HS-27A (cell line): Measurements from ENCODE around the gene YJU2.
"Not testable (repeated sequence)": the region's sequence is repeated elsewhere in the genome, so short reads cannot be mapped to it uniquely, and the experiment has no call there.

Experiments
- DNase-seq: peaks from one replicate; pipeline ENCODE4 v3.0.0-alpha.2; 2012; ENCODE audit warnings: low read depth, missing footprints

The YJU2 gene

DNA sequence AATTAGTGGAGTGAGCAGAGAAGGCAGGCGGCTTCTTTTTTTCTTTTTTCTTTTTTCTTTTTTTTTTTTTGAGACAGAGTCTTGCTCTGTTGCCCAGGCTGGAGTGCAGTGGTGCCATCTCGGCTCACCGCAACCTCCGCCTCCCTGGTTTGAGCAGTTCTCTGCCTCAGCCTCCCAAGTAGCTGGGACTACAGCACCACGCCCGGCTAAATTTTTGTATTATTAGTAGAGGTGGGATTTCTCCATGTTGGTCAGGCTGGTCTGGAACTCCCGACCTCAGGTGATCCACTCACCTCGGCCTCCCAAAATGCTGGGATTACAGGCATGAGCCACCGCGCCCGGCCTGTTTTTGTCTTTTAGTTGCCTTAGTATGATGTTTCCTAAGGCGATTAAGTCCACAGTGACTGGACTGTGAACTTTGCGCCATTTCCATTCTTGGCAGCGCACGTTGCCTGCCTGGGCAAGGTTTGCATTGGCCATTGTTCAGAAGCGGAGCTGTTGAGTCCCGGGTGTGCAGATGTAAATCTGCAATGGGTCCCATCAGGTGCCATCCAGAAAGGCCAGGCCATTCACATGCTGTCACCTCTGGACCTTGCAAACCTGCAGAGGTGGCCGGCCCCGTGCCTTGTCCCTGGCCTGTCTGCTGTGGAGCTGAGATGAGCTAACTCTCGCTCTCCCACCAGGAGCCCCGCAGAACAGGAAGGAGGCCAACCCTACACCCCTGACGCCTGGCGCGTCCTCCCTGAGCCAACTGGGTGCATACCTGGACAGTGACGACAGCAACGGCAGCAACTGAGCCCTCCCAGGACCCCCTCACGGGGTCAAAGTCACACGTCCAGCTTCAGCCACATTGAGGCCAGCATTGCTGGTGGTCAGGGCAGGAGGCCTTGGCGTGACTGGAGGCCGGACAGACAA is 21.3 kb downstream of the YJU2 start:
- DNase-seq = no peak

DNA sequence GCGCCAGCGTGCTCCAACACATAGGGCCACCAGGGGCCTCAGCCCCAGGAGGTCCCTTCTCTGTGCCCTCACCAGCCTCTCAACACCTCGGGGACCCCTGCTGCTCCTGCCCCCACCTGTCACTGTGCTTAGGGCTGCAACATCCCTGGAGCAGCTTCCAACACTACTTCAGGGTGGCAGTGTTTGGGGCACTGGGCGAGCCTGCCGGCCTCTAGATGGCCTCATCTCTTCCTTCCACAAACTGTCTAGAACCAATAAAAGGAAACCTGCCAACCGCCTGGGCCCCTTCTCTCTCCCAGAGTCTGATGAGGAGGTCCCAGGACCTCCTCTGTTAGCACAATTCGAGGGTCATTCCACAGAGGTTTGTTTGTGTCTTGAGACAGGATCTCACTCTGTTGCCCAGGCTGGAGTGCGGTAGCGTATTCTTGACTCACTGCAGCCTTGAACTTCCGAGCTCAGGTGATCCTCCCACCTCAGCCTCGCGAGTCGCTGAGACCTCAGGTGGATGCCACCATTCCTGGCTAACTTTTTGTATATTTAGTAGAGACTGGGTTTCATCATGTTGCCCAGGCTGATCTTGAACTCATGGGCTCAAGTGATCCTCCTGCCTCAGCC is 22.0 kb downstream of the YJU2 start:
- DNase-seq = no peak

DNA sequence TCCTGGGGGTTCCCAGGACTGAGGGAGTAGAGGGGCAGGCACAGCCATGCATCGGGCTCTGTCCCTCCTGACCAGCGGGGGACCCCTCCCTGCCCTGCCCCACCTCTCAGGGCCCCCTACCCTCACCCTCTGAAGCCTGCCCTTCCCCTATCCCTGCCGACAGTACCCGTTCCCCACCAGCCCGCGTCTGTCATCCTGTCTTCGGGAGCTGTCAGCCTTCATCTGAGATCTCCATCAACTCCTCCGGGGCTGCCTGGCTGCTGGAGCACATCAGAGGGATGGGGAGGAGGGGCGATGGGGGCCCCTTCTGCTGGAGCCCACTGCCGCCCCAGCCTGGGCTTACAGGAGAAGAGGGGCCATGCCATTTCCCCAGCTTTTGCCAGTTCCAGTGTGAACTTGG is 26.0 kb downstream of the YJU2 start:
- no peak for DNase-seq

DNA sequence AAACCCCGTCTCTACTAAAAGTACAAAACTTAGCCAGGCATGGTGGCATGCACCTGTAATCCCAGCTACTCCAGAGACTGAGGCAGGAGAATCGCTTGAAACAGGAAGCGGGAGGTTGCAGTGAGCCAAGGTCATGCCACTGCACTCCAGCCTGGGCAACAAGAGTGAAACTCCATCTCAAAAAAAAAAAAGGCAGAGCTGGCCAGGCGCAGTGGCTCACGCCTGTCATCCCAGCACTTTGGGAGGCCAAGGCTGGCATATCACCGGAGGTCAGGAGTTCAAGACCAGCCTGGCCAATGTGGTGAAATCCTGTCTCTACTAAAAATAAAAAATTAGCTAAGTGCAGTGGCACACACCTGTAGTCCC is 27.4 kb downstream of the YJU2 start:
- DNase-seq = not testable (repeated sequence)

DNA sequence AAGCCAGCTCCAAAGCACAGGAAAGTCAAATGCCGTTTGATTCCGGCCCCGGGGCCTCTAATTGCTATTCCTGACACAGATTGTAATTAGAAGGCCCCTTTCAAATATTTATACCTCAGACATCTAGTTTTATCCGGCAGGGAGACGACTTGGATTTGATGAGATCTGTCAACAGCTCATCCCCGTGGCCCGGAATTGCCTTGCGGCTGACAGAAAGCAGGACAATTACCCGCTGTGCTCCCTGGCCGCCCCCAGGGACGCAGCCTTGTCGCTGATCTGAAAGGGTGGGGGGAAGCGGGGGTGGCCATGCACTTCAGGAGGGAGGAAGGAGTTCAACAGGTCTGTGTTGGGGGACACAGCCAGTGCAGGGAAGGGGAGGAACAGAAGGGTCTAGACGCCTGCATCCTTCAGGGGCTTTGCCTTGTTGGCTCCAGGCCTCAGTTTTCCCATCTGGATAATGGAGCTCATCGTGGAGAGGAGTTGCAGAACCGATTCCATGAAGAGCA is 30.4 kb downstream of the YJU2 start:
- no peak for DNase-seq

DNA sequence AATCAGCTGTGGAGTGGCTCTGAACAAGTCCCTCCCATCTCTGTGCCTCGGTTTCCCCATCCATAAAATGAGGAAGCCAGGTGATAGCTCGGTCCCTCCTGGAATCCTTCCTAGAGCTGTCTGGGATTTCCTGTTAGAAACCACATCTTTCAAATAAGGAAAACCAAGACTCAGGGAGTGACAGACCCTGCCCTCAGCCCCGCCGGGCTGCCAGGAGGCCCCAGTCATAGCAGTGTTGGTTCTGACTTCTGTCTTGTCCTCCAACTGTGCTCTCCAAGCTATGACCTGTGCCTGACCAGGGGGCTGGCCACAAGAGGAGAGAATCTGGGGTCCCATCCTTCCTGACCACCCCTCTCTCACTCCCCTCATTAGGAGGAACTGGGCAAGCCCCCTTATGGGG is 31.1 kb downstream of the YJU2 start:
- DNase-seq = no peak

DNA sequence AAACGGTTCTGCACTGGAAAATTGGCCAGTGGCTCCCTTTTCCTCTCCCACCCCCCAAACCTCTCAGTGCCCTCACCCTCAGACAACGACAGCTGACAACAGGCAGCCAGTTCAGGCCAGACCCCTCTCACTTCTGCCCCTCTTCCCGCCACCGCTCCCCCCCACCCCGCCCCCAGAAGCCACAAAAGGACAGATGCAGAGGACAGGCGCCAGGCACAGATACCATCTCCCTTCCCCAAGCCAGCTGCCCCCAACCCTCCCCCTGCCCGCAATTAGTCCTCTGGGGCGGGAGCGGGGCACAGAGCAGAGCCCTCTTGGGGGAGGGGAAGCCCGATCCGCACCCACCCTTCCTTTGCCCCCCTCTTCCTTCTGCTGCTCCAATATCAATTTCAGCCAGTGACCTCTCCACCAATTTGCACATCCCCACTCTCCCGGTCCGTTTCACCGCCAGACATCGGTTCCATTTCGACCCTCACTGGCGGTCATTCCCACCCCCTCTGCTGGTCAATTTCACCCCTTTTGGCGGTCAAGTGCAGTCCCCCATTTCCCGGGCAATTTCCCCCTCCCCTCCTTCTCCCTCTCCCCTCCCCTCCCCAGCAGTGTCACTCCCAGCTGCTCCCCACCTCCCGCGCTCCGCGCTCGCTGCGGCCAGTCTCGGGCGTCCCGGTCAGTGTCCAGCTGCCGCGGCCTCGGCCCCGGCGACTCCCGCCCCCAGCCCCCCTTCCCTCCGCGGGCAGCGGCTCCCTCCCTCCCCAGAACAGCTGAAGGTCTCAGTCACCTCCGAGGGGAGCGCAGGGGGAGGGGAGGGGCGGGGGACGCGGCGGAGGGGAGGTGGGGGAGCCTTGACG is 31.8 kb downstream of the YJU2 start, which contains the start of gene SHD:
SHD (plus strand) TSS at position 848 of the 848 bp plus-strand sequence. CDS start 798 bp downstream, outside the sequence.
- DNase-seq = no peak

DNA sequence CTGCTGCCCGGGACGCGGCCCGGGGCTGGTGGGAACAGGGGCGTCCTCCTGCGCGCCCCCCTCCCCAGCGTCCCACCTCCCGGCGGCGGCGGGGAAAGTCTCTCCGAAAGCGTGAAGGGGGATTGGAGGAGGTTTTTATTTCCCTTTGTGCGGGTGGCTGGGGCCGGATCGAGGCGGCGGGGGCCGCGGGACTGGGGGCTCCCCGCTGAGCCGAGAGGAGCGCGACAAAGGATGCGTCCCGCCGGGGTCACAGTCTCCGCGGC is 32.3 kb downstream of the YJU2 start:
- no peak for DNase-seq

DNA sequence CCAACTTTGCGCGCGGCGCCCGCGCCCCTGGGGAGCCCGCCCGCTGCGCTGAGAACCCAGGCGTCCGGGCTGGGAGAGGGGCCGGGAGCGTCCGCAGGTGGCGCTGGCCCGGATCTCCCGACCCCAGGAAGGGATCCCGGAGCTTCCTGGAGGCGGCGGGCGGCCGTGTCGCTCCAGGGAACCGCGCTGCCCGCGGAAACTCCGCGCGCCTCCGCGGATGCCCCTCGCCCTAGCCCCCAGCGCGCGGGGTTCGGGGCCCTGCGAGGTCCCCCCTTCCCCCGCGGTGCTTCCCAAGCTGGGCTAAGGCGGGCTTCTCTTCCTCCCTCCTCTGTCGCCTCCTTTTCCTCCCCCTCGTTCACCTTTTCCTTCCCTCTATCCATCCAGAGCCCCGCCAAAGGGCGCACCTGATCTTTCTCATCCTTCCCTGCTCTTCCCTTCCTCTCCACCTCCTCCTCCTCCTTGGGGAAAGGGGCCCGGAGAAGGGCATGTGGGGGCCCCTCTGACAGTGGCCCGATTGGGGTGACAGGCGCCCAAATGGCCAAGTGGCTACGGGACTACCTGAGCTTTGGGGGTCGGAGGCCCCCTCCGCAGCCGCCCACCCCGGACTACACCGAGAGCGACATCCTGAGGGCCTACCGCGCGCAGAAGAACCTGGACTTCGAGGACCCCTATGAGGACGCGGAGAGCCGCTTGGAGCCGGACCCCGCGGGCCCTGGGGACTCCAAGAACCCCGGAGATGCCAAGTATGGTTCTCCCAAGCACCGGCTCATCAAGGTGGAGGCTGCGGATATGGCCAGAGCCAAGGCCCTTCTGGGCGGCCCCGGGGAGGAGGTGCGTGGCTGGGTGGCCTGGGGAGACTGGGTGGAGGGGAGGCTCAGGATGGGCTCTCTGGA is 32.9 kb downstream of the YJU2 start:
- DNase-seq = no peak

DNA sequence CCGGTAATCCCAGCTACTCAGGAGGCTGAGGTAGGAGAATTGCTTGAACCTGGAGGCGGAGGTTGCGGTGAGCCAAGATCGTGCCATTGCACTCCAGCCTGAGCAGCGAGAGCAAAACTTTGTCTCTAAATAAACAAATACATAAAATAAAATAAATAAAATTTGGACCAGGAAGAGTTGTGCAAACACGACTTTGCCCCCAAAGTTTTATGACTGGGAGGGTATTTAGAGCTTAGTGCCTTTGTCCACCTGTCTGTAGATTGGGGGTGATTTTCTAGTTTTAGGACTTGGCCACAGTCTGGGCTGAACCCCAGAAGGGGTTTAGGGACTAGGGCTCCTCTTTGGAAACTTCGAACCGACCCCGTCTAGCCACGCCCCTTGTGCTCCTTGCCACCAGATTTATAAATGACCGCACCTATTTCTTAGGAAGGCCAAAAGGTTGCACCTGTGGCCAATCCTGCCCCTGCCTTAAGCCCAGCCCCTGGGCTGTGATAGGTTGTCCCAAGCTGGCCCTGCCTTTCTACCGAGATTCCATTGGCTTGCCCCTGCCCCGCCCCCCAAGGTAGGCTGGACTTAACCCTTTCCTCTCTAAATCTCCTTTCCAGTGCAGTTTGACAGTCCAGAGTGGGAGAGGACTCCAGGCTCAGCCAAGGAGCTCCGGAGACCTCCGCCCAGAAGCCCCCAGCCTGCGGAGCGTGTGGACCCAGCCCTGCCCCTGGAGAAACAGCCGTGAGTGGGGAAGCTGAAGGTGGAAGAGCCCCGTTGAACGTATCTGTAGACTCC is 37.5 kb downstream of the YJU2 start:
- DNase-seq = no peak

DNA sequence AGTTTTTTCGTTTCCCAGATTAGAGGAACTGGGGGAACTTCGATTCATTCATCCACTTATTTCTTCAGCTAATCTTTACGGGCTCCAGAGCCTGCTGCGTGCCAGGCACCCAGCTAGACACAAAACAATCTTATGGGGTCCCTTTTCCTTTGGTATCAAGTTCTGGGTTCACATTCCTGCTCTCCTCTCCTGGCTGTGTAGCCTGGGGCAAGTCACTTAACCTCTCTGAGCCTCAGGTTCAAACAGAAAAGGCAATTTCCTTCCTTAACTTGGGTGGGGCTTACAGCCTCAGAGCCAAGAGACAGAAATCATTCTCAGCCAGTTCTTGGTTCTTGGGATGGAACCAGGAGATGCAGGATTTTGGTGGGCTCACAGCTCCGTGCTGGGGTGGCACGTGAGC is 38.1 kb downstream of the YJU2 start:
- no peak for DNase-seq

DNA sequence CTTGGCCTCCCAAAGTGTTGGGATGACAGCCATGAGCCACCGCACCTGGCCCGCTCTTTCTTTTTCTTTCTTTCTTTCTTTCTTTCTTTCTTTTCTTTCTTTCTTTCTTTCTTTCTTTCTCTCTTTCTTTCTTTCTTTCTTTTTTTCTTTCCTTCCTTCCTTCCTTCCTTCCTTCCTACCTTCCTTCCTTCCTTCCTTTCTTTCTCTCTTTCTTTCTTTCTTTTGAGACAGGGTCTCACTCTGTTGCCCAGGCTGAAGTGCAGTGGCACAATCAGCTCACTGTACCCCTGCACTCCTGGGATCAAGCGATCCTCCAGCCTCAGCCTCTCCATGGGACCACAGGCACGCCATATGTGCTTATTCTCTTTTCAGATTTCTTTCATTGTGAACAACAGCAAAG is 39.3 kb downstream of the YJU2 start:
- not testable (repeated sequence) for DNase-seq

DNA sequence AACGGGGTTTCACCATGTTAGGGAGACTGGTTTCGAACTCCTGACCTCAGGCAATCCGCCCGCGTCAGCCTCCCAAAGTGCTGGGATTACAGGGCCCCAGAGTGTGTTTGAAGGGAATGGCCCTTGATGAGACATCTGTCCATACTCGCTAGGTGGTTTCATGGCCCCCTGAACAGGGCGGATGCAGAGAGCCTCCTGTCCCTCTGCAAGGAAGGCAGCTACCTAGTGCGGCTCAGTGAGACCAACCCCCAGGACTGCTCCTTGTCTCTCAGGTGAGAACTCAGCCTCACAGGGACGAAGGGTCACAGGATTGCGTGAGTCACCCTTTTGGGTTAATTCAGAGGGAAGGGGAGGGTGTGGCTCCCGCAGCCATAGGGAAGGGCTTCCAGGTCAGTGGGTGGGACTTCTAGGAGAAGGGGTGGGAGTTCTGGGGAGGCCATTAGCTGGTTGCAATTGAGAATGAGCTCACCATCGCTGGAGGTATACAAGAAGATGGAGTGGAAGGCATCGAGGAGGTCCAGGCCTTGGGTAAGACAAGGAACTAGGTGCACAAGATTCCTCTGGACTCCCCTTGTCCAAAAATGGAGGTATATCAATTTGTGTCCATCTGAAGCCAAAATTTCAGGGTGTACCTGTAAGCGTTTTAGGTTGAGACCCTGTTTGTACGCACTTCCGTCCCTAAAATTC is 41.4 kb downstream of the YJU2 start:
- no peak for DNase-seq

DNA sequence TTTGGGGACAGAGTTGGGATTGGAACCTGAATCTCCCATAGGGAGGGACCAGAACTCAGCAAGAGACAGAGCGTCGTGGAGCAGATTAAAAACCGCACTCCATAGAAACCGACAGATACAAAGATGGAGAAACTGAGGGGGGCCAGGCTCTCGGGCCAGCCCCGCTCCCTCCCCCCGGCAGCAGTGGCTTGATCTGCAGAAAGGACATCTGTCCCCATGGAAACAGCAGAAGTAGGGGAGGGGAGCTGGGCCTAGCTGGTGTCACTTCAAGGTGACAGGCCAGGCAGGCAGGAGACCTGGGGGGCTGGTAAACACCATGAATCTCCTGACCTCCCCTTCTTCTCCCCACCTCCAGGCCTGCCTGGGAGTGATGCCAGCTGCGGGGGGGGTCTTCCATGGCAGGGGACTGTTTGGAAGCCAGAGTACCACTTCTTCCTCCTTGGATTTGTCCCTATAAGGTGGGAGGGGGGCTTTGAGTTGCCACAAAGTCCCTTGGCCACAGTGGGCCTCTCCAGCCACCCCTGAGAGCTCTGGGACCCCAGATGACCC is 44.4 kb downstream of the YJU2 start:
- DNase-seq = no peak

DNA sequence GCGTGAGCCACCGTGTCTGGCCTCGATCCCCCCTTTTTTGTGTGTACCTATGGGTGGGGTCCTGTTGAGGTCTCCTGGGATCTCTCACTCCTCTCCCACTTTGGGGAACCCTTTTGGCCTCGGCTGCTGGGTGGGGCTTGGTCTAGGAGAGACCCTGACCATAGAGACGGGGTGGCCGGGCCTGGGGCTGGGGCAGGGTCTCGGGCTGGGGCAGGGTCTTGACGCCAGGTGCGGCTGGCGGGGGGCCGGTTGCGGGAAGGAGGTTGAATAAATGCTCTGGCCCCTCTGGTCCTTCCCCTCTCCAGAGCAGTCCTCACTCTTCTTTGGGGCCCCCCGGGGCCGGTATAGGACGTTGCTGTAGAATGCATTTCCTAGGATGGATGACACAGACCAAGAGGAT is 45.6 kb downstream of the YJU2 start:
- DNase-seq = no peak

DNA sequence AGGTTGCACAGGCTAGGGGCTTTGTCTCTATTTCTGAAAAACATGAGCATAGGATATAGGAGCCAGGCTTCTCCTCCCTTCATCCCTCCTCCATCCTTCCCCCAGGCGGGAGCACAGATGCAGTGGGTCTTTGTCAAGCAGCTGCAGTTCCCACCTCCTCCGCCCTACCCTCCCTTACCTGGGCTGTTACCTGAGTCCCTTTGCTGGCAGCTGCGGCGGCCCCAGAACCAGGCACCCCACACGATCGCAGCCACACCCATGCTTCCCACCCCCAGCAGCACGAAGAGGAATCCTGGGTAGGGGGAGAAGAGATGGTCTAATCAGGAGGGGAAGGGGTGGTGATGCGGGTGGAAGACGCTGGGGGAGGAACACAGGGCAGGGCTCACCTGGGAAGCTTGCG is 47.5 kb downstream of the YJU2 start:
- DNase-seq = no peak

DNA sequence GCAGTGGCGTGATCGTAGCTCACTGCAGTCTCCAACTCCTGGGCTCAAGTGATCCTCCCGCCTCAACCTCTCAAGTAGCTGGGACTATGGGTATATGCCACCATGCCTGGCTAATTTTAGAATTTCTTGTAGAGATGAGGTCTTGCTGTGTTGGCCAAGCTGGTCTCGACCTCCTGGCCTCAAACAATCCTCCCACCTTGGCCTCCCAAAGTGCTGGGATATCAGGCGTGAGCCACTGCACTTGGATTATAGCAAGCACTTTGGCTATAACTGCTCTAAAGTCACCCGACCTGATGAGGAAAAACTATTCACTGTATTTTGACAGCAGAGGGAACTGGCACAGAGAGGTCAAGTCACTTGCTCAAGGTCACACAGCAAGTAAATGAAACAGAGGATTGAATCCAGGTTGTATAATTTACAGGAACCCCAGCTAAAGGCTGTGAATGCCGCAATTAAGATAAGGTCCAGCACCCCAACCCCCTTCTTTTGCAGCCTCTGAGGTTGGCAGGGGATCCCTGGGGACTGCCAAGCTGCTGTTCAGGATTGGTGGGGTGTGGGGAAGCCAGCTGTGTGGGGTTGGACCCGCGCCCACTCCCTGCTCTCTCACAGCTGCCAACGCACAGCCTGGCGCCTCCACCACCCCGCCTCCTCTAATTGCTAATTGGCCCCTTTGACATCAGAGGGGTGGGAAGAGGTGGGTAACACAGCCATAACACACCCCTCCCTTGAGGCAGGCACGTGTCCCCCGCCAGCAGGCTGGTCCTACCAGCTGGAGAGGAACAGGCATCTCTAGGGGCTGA is 49.3 kb downstream of the YJU2 start:
- DNase-seq = no peak

DNA sequence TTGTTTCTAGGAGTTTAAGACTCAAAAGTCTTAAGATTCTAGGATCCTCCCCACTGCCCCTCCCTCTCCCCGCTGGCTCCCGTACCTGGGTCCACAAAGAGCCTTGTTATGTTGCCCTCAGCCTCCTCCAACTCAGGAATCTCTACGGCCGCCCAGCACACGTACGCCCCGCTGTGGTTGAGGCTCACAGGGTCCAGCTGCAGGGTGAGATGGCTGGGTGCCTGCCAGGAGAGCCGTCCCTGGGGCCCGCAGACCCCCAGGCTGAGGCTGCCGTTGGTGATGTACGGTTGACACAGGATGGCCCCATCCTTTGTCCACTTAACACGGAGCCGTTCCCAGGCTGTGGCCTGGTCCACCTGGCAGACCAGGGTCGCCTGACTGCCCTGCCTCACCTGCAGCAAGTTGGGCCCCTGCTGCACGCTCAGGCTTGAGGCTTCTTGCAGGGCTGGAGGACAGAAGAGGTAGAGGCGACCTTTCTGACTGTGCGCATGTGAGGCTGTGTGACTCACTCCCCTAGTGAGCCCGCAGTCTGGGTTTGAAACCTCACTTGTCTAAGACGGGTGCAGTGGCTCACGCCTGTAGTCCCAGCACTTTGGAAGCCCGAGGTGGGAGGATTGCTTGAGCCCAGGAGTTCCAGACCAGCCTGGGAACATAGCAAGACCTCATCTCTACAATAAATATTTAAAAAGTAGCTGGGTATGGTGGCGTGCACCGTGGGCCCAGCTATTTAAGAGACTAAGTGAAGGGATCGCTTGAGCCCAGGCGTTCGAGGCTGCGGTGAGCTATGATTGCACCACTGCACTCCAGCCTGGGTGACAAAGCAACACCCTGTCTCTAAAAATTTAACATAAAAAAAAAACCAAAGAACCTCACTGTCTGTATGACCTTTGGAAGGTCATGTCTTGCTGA is 51.3 kb downstream of the YJU2 start:
- no peak for DNase-seq
